ENCODE measurements around the gene NUMB. TPM values are rescaled to one million over a fixed set of nuclear protein-coding genes. Genes with fewer than 3 reads are reported as not detected.

Gene NUMB
- total and polyA plus RNA-seq, 2 of the 13 experiments (the other 11 are each of a cell fraction or from before 2014, with no cell fraction given): 20.3 to 71.1 TPM

DNA sequence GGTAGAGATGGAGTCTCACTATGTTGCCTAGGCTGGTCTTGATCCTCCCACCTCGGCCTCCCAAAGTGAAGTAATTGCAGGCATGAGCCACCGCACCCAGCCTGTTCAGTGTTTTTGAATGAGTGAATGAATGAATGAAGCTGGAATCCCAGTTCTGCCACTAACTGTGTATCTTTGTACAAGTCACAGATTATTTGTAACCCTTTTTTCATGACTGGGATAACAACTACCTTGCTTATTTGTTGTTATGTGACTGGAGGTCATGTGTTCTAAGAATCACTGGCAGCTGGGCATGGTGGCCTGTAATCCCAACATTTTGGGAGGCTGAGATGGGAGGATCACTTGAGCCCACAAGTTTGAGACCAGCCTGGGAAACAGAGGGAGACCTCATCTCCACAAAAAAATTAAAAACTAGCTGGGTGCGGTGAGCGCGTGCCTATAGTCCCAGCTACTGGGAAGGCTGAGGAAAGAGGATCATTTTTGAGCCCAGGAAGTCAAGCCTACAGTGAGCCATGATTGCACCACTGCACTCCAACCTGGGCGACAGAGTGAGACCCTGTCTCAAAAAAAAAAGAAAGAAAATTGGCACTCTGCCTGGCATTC, 13.3 kb upstream of the NUMB start:
- H3K4me3 ChIP-seq (replicated peaks in 1 of 3; ENCODE audit: insufficient read depth in 1 of 3, low read depth in 2 of 3, low read length in 3 of 3): no peak overlapping the region
- intact Hi-C loops (cut with micrococcal nuclease; ENCODE audit: unreplicated experiment): loop anchor here (1.0 to 2.0 kb wide), 2 partner anchors 176 to 241 kb away; no protein-coding TSS in a partner anchor
- TF ChIP-seq BORCS8-MEF2B (CRISPR knock-in tag; IDR thresholded peaks at IDR 0.05) (0 out of 2 replicates have a peak, but pooled peaks have one; percentile 31), ZMYM2 (CRISPR knock-in tag; IDR thresholded peaks at IDR 0.05) (no peak)
- DNase-seq (ENCODE audit: low spot score) (no peak), FAIRE-seq (no peak), ATAC-seq (peak; percentile 49)
- no peak overlapping the region for H2AFZ ChIP-seq (ENCODE audit: low read length)
- no peaks in the 10 kb centered on the region for H3K79me2 ChIP-seq (ENCODE audit: insufficient read depth, low read length)
- H3K9ac ChIP-seq (ENCODE audit: insufficient read depth, low read depth, low read length): no peak overlapping the region
- H3K27ac ChIP-seq (ENCODE audit: extremely low read length, insufficient read depth, low read length): no peak overlapping the region
- in situ Hi-C loops (cut with HindIII; ENCODE audit: extremely low pct_ligation_motif_present, low pct_unique_long_range_greater_than_20kb): loop anchor here (5.0 to 25.0 kb wide), 2 partner anchors 239 to 434 kb away; partner anchors contain the start of gene ZFYVE1
- CTCF ChIA-PET (ENCODE audit: low intra/inter-chr PET ratio, low total read pairs): interaction anchor here (0.7 to 3.1 kb wide), 3 partner anchors 176 to 240 kb away, joined by 3 to 24 read pairs (median 10); no protein-coding TSS in a partner anchor
- POLR2A ChIA-PET: interaction anchor here (0.7 to 2.1 kb wide), 6 partner anchors 9 to 239 kb away, joined by 3 to 11 read pairs (median 4); partner anchors contain the start of genes NUMB and RIOX1
- peaks cover 21% of the 10 kb centered on the region for H3K4me1 ChIP-seq (ENCODE audit: insufficient read depth, low read length)
- no peaks in the 10 kb centered on the region for H4K20me1 ChIP-seq (ENCODE audit: insufficient read depth, low read length)
- no TSS peak for BruUV-seq (replicated peaks)
- no peaks in the 10 kb centered on the region for H3K36me3 ChIP-seq (replicated peaks in 1 of 2; ENCODE audit: control insufficient read depth in 1 of 2, insufficient read depth in 2 of 2, low read length in 2 of 2)
- WGBS (ENCODE audit: low lambda C conversion rate): 83% methylated on average over 6 of the region's 6 CpGs
- no peaks in the 10 kb centered on the region for H3K27me3 ChIP-seq (ENCODE audit: control insufficient read depth in 1 of 2, insufficient read depth in 2 of 2, low read length in 2 of 2)
- H3K9me3 ChIP-seq (ENCODE audit: low read length): no peaks in the 10 kb centered on the region
- H3K4me2 ChIP-seq (ENCODE audit: low read depth, low read length): no peak overlapping the region

DNA sequence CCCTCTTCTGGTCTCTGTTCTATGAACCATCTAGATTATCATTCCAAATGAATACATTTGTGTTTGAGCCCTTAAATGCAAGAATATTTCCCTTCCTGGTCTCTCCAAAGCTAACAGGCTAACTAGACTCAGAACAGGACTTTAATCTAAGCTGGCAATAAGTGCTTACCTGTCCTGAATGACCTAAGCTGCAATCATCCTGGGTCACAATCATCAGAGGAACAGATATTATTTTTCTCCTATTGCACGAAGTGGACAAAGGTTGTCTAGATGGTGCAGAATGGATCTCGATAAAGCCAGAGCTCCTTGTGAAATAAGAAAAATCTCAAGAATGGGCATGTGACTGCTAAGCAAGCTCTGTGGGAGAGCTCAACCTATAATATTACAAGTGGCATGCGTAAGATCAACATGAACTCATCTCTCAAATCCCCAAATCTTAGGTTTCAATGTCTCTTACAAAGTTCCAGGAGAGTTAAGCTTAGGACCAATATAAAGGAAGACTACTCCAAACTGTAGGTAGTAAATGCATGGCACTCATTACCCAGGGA, 10.6 kb upstream of the NUMB start:
- 92% methylated on average over 3 of the region's 3 CpGs for WGBS (ENCODE audit: low lambda C conversion rate)
- no peak overlapping the region for H3K27ac ChIP-seq (ENCODE audit: extremely low read length, insufficient read depth, low read length)
- intact Hi-C loops (cut with micrococcal nuclease; ENCODE audit: unreplicated experiment) (no loop called here), in situ Hi-C loops (cut with HindIII; ENCODE audit: extremely low pct_ligation_motif_present, low pct_unique_long_range_greater_than_20kb) (loop anchor here (10.0 to 25.0 kb wide), 2 partner anchors 304 to 432 kb away; partner anchors contain the start of gene ZFYVE1)
- no peaks in the 10 kb centered on the region for H4K20me1 ChIP-seq (ENCODE audit: insufficient read depth, low read length)
- TF ChIP-seq SYNCRIP (IDR thresholded peaks at IDR 0.05; ENCODE audit: insufficient read depth, low read depth, low read length) (no peak), CEBPB (IDR thresholded peaks at IDR 0.05; ENCODE audit: borderline replicate concordance, low read depth, low read length) (no peak), RCOR2 (CRISPR knock-in tag; IDR thresholded peaks at IDR 0.05) (no peak), KDM5B (CRISPR knock-in tag; IDR thresholded peaks at IDR 0.05; ENCODE audit: borderline replicate concordance) (no peak), PAF1 (CRISPR knock-in tag; IDR thresholded peaks at IDR 0.05) (no peak), RAD21 (CRISPR knock-in tag; IDR thresholded peaks at IDR 0.05) (no peak), SMARCE1 (IDR thresholded peaks at IDR 0.05; ENCODE audit: borderline replicate concordance) (no peak)
- H3K4me2 ChIP-seq (ENCODE audit: low read depth, low read length): no peak overlapping the region
- H3K4me1 ChIP-seq (ENCODE audit: insufficient read depth, low read length): peaks cover 49% of the 10 kb centered on the region
- H3K4me3 ChIP-seq (replicated peaks in 1 of 3; ENCODE audit: insufficient read depth in 1 of 3, low read depth in 2 of 3, low read length in 3 of 3): no peak overlapping the region
- ATAC-seq (no peak), DNase-seq (ENCODE audit: low spot score) (no peak), FAIRE-seq (no peak)
- H3K9ac ChIP-seq (ENCODE audit: insufficient read depth, low read depth, low read length): no peak overlapping the region
- H3K36me3 ChIP-seq (replicated peaks in 1 of 2; ENCODE audit: control insufficient read depth in 1 of 2, insufficient read depth in 2 of 2, low read length in 2 of 2): no peaks in the 10 kb centered on the region
- ChIA-PET POLR2A (interaction anchor here (1.0 to 3.2 kb wide), 3 partner anchors 10 to 411 kb away, joined by 3 to 12 read pairs (median 3); partner anchors contain the start of genes NUMB and RBM25), CTCF (ENCODE audit: low intra/inter-chr PET ratio, low total read pairs) (no interaction called here)
- BruUV-seq (replicated peaks): no TSS peak
- H2AFZ ChIP-seq (ENCODE audit: low read length): no peak overlapping the region
- no peaks in the 10 kb centered on the region for H3K9me3 ChIP-seq (ENCODE audit: low read length)
- no peaks in the 10 kb centered on the region for H3K79me2 ChIP-seq (ENCODE audit: insufficient read depth, low read length)
- no peaks in the 10 kb centered on the region for H3K27me3 ChIP-seq (ENCODE audit: control insufficient read depth in 1 of 2, insufficient read depth in 2 of 2, low read length in 2 of 2)
